Stimulated activated CD4-positive, alpha-beta T cell treated with anti-CD3 and anti-CD28 coated beads, Interleukin-12 subunit alpha, Interleukin-12 subunit beta, amount 100 ng/mL, for 4 hours (primary cell): ENCODE data around the gene RIPOR1.
A peak's percentile ranks its signal among the peaks of the same experiment; 100 is the strongest.

Experiments used
- DNase-seq: peaks from one replicate; pipeline ENCODE4 v3.0.0-alpha.2; 2020

RIPOR1 gene

GRCh38 chr16:67540756-67541155, 12.1 kb downstream of the RIPOR1 start:
- DNase-seq = no peak

DNA sequence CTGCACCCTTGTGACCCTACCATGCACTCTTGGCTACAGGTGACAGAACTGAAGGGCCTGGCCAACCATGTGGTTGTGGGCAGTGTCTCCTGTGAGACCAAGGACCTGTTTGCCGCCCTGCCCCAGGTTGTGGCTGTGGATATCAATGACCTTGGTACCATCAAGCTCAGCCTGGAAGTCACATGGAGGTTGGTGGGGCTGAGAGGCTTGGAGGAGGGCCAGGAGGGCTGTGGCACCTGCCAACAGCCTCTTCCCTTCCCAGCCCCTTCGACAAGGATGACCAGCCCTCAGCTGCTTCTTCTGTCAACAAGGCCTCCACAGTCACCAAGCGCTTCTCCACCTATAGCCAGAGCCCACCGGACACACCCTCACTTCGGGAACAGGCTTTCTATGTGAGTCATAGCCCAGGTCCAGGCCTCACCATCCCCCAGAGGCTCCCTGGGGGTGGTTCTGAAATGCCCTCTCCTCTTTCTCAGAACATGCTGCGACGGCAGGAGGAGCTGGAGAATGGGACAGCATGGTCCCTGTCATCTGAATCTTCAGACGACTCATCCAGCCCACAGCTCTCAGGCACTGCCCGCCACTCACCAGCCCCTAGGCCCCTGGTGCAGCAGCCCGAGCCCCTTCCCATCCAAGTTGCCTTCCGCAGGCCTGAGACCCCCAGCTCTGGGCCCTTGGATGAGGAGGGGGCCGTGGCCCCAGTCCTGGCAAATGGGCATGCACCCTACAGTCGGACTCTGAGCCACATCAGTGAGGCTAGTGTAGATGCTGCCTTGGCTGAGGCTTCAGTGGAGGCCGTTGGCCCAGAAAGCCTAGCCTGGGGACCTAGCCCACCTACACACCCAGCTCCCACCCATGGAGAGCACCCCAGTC, 13.0 kb downstream of the RIPOR1 start:
- DNase-seq = no peak

GRCh38 chr16:67542464-67542863, 13.8 kb downstream of the RIPOR1 start:
- peak; percentile 41 for DNase-seq

GRCh38 chr16:67543036-67543435, 14.4 kb downstream of the RIPOR1 start:
- DNase-seq = no peak

DNA sequence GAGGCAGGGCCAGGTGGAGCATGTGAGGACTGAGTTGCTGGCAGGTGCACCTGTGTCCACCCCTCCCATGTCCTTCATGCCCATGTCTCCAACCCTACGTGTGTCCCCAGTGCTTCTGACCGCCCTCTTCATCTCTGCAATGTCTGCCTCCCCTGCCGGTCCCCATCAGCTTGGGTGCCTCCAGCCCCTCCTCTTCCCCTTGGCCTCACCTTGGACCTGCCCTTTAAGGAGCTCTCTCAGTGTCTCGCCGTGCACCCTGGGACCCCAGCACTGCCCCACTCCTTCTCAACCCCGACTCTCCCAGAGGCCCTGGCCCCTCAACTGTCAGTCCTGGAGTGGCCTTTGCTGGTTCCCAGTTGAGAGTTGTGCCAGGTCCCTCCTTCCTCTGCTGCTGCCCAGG, 15.0 kb downstream of the RIPOR1 start:
- no peak for DNase-seq

GRCh38 chr16:67544329-67544841, 15.8 kb downstream of the RIPOR1 start:
- no peak for DNase-seq

GRCh38 chr16:67544844-67545664, 16.4 kb downstream of the RIPOR1 start:
- no peak for DNase-seq

- no peak for DNase-seq
These were observed 17.0 kb downstream of the RIPOR1 start for GRCh38 chr16:67545665-67546024.

DNA sequence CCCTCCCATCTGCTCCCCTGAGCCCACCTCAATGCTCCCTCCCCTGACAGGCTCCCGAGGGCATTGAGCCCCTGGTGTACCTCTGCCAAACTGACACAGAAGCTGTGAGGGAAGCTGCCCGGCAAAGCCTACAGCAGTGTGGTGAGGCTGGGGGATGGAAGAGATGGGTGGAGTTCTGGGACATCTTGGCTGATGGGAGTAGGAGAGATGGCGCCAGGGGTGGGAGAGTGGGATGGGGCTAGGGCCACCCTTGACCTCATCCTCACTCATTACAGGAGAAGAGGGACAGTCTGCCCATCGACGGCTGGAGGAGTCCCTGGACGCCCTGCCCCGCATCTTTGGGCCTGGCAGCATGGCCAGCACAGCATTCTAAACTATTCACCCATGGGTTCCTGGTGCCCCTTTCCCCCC, 17.5 kb downstream of the RIPOR1 start:
- no peak for DNase-seq

DNA sequence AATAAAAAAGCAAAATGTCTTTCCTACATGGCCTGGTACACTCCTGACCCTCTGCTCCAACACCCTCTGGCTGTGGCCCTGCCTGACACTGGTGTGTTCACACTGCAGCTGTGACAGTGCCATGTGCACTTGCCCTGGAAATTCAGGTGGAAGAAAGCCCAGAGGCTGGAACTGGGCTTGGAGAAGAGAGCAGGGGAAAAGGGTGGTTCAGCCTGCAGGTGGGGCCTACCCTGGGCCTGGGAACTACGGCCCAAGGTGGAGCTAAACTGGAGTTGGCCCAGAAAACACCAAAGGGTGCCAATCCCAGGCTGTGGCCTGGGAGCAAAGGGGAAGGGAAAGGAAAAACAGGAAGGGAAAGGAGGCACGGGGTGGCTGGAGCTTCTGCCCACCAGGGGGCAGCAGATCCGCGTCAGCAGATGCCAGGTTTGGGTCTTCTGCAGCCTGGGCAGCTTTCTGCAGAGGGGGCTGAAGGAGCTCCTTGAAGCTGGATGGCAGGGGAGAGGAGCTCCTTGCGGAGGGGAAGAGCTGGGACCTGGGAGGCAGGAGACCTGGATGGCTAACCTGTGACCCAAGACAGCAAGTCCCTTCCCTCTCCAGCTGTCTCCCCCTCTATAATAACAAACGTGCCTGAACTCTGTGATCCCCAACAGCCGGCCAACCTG, 18.3 kb downstream of the RIPOR1 start:
- DNase-seq = peak; percentile 76

DNA sequence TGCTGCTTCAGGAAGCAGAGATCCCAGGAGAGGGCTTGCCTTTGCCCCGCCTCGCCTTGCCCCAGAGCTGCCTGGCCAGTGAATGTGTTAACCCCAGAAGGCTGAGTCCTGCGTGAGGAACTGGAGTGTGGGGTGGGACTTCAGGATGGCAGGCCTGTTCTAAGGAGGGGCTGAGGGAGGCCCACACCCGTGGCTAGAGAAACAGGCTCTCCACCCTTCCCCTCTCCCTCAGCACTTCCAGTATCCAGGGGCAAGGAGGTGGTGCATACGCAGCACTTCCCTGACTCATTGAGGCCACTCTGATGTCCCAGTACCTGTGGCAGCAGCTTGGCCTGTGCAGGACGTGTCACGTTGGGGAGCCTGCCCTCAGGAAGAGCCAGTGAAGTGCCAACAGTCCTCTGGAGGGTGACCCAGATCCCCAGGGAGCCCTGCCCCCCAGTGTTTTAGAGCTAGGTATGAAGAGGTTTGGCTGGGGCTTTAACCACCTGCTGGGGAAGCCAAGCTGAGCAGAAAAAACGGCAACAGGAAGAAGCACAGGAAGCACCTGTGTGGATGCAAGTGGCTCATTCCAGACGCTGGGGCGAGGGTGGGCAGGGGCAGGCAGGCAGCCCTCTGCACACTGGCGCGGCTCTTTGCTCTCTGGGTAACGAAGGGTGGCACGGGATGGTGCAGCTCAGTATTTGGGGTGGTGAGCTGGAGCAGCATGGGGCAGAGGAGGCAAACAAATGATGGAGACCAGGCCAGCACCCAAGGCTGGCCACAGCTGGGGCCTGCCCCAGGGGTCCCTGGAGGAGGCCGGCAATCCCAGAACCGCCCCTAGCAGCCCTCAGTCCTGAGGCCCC, 19.0 kb downstream of the RIPOR1 start:
- DNase-seq = no peak

GRCh38 chr16:67548265-67549126, 19.9 kb downstream of the RIPOR1 start:
- DNase-seq = no peak

DNA sequence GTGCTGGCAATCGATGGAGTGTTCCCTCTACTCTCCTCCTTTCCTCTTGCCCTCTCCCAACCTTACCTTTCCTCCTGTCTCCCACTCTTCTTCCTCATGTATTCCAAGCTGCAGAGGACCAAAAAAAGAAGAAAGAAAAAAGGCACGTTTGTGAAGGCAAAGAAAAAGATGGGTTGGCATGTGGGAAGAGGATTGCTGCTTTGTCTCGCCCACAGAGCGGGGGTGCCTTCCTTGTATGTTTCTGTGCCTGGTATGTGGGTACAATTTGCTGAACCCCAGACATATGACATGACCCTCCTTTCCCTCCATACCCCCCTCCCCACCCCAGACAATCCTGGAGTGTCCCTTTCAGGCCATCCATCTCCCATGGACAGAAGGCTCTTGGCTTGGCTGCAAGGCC, 20.6 kb downstream of the RIPOR1 start:
- DNase-seq = no peak

DNA sequence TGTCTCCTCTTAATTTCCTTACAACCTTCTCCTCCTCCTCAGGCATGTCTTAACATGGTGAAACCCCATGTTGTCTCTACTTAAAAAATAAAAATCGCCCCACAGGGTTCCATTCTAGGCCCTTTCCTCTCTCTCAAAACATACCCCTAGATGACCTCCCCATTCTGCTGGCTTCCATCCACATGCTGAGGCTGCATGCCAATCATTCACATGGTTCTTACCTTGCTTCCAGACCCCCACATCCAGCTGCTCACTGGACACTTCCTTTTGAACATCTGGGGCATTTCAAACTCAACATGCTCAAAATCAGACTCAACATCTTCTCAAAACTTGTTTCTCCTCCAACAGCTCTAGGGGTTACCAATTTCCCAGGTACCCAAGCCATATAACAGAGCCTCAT, 21.3 kb downstream of the RIPOR1 start:
- DNase-seq = no peak

GRCh38 chr16:67551091-67551490, 22.5 kb downstream of the RIPOR1 start:
- no peak for DNase-seq

- DNase-seq = no peak
These were observed 23.3 kb downstream of the RIPOR1 start for GRCh38 chr16:67551972-67552371.

DNA sequence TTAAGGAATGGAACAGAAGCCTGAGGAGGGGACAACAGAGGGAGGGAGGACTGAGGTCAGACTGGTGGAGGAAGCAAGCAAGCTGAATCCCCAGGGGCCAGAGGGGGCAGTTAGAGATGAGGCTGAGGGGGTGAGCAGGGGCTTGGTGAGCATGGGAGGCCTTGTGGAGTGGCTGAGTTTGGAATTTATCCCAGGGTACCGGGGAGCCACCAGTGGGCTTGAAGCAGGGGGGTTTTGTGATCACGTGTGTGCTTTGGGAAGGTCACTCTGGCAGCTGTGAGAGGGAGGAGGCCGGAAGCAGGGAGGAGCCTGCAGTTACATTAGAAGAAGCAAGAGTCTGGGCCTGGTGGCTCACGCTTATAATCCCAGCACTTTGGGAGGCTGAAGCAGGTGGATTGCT, 23.8 kb downstream of the RIPOR1 start:
- DNase-seq = no peak

DNA sequence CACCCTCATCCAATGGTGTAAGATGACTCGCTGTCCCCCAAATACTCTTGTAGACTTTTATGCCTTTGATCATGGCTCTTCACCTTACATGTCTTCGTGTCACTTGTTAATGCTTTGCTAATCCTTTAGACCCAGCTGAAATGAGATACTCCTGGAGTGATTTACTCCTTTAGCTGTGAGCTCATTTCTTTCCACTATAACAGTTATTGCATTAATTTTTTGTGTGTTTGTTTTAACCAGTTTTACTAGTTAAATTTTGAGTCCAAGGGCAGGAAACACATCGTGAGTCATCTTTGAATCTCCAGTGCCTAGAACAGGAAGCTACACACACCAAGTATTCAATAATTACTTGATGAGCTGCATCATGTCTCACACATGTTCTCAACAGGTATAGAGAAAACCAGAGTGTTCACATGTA, 27.2 kb downstream of the RIPOR1 start:
- DNase-seq = no peak

- no peak for DNase-seq
These were observed 30.2 kb downstream of the RIPOR1 start for GRCh38 chr16:67558859-67559258.

- DNase-seq = no peak
These were observed 32.3 kb downstream of the RIPOR1 start for GRCh38 chr16:67560827-67561342.

GRCh38 chr16:67561501-67561823, 32.8 kb downstream of the RIPOR1 start:
- no peak for DNase-seq
